HG02759 (cell line): Measurements from ENCODE around the gene ZKSCAN8.

Experiments used
- ATAC-seq: cut with Tn5 transposase; IDR thresholded peaks from one replicate; pipeline ENCODE4 v1.9.1; 2021; ENCODE audit warnings: mild to moderate bottlenecking, moderate library complexity; ENCODE audit not compliant: unreplicated experiment

Gene ZKSCAN8

DNA sequence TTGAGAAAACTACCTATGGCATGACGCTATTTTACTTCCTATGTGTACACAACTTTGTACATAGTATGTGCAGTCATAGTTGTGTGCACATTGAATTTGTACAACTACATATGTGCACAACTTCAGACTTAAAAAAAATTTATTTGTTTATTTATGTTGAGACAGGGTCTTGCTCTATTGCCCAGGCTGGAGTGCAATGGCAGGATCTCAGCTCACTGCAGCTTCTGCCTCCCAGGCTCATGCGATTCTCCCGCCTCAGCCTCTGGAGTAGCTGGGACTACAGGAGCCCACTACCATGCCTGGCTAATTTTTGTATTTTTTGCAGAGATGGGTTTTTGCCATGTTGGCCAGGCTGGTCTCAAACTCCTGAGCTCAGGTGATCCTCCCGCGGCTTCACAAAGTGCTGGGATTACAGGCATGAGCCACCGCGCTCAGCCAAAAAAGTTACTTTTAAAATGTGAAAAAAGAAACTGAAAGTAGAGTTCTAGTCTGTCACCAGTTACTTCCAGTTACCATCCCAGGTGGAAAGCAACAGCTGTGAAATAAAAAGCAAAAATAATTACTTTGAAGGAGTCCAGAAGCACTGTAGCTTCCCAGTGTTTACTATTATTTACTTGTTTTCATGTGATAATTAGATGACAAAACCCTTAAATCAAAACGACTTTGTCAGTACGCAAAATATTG, 1.7 kb upstream of the ZKSCAN8 start:
- no peak for ATAC-seq

DNA sequence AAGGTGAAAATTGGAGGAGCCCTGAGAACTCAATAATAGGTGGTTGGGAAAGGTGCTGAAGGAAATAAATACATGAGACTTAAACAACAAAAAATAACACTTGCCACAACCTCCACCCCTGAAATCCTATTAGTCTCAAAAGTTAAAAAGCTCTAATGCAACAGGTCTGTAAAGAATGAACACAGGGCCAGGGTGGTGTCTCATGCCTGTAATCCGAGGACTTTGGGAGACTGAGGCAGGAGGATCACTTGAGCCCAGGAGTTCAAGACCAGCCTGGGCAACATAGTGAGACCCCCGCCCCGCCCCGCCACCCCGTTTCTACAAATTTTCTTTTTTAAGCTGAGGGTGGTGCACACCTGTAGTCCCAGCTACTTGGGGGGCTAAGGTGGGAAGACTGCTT, 1.1 kb upstream of the ZKSCAN8 start:
- no peak for ATAC-seq

DNA sequence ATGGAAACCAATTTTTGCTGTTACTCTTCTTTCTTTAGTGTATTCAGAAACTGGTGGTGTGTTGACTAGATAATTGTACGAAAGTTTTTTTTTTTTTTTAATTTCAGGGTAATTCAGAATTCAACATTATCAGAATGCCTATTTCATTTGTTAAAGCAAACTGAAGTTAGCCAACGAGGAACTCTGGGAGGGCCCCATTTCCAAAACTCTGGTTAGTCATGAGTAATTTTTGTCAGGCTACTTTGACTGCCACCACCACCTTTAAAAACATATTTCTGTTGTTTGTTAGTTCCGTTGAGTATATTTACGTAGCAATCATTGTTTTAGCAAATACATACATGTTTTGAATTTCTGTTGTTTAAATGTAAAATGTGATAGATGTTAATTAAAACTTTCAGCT, 763 bp downstream of the ZKSCAN8 start:
- no peak for ATAC-seq

DNA sequence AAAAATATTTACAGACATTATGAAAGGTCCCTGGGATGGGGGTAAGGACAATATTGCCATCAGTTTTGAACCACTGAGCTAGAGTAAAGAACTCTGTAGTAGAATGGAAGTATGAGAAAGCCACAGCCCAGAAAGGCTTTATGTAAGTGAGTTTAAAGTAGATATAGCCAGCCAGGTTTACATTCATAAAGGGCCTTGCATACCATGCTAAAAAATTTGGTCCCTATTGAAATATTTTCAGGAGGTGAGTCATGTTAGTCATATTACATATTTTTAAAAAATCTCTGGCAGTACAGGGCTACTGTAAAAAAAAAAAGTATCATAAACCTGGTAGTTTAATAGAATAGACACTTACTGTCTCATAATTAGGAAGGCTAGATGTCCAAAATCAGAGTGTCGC, 3.5 kb downstream of the ZKSCAN8 start:
- no peak for ATAC-seq

DNA sequence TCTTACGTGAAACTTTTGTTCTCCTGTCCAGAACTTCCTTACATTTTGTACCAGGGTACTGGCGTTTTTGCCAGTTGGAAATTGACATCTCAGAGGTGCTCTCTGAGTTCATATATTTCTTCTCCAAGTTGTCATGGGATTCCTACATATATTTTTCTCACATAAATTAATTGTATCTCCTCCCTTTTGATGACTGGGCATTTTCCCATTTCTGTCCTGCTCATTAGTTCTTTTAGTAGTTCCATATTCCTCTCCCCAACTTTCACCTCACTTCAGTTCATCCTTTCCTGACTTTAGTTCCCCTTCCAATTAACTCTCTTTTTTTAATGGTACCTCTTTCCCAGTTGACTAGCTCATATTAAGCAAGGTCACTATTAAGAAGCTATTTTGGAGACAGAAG, 10.8 kb downstream of the ZKSCAN8 start:
- no peak for ATAC-seq

DNA sequence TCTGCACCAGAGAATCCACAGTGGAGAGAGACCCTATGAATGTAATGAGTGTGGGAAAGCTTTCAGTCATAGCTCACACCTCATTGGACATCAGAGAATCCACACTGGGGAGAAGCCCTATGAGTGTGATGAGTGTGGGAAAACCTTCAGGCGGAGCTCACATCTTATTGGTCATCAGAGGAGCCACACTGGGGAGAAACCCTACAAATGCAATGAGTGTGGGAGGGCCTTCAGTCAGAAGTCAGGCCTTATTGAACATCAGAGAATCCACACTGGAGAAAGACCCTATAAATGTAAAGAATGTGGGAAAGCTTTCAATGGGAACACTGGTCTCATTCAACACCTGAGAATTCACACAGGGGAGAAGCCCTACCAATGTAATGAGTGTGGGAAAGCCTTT, 11.9 kb downstream of the ZKSCAN8 start:
- ATAC-seq, result no peak

DNA sequence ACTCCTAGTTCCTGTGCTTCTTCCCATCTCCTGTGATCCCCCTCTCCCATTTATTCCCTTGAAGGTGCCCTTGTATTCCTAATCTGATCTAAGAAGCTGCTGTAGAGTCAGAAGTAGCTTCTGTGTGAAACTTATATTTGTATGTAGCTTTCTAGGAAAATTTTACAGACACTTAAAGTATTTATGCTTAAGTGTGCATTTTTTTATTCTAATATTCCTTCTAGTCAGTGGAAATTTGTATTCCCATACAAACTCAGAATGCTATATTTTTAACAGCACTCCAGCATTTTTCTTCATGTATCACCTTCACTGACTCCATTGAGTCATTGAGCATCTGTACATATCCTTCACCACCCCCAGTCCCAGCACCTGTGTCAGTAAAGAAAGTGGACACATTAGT, 12.7 kb downstream of the ZKSCAN8 start:
- no peak for ATAC-seq

DNA sequence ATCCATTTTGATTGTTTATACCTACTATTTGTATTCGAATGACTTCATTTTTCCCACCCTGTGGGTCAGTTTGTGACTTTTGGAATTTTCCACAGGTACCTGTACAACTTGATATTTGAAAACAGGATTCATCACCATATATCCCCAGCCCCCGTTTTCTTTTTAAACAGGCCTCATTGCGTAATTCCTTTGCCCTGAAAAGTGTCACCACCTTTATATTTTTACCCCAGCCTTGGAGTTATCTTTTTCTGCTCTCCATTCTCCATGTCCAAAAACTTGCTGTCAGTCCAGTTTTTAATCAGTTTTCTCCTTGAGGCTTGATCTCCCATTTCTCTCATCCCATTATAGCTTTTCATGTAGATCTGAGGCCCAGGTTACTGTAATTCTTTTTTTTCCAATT, 16.6 kb downstream of the ZKSCAN8 start:
- ATAC-seq, result no peak

DNA sequence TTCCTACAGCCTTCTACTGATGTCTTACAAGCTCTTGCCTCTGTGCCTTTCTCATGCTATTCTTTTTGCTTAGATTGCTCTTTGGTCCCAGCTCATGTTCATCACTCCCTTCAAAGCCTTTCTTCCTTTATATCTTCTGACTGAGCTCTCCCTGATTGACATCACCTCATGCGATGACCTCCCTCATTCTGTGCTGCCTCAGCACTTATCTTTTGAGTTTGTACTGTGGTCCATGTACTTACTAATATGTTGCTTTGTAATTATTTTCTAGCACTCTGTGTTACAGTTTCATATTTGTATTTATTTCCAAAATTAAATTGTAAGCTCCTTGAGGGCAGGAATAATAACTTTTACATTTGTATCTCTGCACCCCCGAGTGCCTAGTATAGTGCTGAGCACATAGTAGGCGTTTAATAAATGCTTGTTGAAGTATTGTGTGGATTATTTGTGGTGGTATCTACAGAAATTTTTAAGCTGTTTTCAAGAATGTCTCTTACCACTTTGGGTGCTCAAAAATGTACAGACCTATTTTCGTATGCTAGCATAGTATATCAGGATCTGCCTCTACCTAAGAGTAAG, 17.4 kb downstream of the ZKSCAN8 start:
- no peak for ATAC-seq

DNA sequence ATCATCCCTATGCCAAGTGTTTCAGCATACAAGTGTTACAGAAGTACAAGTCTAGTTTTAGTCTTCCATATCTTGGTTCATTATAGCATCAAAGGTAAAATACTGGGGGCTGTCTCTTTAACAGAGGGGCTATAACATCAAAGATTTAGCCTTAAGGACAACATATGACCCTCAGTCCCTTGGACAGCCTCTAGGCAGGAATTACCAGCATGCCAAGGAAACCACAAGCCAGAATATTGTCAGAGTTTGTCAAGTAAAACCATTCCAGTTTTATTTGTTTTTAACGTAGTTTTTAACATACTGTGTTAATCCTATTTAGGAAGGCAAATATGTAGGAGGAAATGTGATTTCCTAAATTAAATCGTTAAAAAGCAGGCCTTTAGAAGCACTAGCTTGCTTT, 18.6 kb downstream of the ZKSCAN8 start:
- no peak for ATAC-seq

DNA sequence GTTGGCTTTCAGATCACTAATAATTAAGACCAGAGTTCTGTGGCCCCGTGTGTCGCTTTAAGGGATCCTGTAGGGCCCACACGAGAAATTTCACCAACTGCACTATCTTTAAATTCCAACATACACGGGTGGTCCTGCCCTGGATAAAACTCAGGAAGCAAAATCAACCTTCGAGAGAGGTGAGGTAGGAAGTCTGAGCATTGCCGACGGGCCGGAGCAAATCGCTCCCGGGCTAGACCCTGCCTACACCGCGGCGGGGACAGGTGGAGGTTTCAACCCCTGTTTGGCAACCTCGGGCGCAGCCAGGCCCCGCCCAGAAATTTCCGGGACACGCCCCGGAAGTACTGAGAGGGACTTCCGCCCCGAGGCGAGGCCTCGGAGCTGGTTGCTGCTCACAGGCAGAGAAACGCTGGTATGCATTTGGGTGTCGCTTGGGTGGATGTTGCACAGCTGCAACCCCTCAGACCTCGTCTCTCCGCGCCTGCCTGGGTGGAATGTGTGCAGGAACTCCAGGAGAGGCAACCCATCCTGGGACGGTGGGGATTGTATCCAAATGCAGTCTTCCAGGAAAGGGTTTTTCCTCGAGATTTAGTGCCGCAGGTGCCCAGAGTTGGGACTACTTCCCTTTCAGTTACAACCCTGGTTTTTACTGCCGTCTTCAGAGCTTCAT, 19.9 kb downstream of the ZKSCAN8 start:
- ATAC-seq, result peak; percentile 99

DNA sequence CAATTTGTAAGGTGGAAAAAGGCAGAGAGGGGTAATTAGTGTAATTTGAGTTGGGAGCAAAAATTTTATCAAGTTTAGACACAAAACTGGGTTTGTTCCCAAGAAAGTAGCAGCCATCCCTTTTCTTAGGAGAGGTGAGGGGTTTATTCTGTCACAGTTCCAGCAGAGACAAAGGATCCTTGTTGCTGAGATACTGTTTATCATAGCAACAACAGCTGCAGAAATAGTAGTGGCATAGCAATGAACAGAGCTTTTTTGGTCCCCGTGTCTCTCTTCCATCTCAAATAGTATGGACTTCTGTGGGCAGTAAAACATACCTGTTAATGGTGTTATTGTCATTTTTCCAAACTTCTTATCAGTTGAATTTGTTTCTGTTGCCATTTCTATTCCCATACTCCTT, 23.9 kb downstream of the ZKSCAN8 start:
- no peak for ATAC-seq

DNA sequence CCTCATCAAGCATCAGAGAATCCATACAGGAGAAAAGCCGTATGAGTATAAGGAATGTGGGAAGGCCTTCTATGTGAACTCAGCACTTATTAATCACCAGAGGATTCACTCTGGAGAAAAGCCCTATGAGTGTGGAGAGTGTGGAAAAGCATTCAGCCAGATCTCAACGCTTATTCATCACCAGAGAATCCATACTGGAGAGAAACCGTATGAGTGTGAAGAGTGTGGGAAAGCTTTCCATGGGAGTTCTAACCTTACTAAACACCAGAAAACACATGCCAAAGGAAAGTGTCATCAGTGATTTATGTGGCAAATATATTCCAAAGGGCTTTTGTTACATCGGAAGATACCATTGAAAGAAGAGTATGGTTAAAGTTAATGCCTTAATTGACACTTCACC, 25.4 kb downstream of the ZKSCAN8 start:
- ATAC-seq, result no peak

DNA sequence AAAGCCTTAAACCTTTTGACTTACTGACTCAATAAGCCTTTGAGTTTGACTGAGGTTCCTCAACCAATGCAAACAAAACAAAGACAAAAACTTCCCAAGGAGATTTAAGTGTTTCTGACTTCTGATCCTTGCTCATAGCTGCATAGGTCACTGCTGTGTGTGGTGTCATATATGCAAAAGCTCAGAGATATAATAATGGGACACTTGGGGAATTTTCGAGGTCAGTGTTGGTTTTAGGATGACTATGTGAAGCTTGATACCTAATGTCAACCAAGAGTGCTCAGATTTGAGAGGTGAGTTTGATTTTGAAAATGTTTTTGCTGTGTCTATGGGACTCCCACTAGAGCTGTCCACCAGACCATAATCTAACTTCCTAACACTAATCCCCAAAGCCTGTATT, 26.2 kb downstream of the ZKSCAN8 start:
- ATAC-seq, result no peak

DNA sequence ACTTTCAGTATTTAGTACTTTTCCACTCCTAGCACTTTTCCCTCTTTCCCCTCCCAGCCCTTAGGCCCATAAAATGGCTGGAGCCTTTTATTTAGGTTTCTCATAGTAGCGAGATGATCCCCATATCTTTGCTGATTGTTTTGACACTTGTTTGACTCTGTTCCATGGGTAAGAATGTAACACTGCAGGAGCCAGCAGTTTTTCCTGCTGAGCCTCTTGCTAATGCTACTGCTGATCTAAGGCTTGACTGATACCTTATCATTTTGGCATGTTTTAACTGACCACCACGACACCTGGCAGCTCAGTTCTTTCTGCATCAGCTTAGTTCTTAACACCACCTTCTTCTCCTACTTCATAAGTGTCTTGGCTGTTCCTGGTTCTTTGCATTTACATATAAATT, 29.6 kb downstream of the ZKSCAN8 start:
- no peak for ATAC-seq

DNA sequence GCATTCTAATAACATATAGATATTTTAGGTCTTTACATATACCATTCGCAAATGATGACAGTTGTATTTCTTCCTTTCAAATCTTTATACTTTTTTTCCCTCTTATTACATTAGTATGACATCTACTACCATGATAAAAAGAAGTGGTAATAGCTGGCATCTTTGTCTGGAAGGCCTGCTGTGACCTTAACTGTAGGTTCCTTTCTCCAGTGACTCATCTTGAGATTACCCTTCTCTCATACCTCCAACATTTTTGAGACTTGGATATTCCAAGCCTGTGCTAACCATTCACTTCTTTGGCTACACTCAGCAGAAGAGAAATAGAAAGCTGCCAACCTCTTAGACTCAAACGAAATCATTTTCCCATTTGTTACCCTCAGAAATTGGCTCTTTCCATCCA, 30.3 kb downstream of the ZKSCAN8 start:
- no peak for ATAC-seq

DNA sequence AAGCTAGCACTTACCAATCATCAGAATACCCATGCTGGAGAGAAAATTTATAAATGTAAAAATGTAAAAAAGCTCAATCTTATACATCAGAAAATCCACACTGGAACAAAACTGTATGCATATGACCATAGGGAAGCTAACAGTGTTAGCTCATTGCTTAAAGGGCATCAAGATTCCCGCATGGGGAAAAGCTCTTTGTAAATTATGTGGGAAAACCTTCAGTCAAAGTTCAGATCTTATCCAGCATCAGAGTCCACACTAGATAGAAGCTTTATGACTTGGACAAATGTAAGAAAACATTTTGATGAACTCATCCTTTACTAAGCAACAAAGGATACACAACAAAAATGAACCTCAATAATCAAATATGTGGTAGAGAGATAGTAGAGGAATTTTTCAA, 34.7 kb downstream of the ZKSCAN8 start:
- ATAC-seq, result no peak

DNA sequence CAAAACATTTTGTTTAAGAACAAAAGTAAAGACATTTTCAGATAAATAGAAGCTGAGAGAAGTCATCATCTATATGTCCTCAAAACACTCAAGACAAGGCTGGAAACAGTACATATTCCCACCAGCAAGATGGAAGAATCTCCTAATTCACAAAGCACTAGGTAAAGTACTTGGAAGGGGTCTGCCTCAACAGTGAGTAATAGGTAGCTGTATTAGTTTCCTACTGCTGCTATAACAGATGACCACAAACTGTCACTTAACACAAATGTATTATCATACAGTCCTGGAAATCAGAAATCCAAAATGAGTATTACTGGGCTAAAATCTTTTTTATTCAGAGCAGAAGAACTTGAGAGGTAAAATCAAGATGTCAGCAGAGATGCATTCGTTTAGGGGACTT, 40.6 kb downstream of the ZKSCAN8 start:
- no peak for ATAC-seq

DNA sequence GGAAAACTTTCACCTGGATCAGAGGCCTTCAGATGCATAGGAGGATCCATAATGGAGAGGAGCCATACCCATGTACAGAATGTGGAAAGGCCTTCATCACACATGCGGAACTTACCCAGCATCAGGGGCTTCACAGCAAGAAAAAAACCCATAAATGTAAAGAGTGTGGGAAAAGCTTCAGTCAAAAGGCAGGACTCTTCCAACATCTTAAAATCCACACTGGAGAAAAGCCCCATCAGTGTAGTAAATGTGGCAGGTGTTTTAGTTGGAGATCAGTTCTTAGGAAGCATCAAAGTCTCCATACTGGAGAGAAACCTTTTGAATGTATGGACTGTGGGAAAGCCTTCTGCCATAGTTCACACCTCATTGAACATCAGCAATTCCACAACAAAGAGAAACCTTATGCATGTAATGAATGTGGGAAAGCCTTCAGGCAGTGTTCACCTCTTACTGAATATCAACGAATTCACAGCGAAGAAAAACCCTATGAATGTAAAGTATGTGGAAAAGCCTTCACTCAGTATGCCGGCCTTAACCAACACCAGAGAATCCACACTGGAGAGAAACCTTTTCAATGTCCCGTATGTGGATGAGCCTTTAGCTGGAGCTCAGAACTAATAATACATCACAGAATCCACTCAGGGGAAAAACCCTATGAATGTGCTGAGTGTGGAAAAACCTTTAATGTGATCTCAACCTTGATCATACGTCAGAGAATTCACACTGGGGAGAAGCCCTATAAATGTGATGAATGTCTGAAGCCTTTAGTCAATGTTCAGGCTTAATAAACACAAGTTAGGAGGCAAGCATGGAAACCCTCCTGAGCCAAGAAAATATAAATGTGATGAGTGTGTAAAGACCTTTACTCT, 46.7 kb downstream of the ZKSCAN8 start:
- ATAC-seq, result no peak

DNA sequence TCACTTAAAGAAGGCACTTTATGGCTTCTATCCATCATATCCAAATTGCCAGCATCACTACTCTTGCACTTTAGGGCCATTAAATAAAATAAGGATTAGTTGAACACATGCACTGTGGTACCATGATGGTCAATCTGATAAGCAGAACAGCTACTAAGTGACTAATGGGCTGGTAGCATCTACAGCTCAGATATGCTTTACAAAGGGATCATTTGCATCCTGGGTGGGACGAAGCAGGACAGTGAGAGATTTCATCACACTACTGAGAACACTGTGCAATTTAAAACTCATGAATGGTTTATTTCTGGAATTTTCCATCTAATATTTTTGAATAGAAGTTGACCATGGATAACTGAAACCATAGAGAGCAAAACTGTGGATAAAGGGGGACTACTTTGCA, 58.3 kb downstream of the ZKSCAN8 start:
- no peak for ATAC-seq

DNA sequence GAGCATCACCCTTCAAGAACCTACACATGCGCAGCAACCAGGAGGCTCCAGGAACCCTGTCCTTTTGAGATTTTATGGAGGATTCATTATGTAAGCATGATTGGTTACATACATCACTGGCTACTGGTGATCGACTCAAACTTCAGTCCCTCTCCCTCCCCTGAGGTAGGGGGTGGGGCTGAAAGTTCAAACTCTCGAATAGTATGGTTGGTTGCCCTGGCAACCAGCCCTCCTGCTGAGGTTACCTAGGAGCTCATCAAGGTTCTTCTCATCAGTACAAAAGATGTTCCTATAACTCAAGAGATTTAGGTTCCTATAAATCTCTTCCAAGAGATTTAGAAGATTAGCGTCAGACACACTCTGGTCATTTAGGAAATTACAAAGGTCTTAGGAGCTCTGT, 61.5 kb downstream of the ZKSCAN8 start:
- ATAC-seq, result no peak

DNA sequence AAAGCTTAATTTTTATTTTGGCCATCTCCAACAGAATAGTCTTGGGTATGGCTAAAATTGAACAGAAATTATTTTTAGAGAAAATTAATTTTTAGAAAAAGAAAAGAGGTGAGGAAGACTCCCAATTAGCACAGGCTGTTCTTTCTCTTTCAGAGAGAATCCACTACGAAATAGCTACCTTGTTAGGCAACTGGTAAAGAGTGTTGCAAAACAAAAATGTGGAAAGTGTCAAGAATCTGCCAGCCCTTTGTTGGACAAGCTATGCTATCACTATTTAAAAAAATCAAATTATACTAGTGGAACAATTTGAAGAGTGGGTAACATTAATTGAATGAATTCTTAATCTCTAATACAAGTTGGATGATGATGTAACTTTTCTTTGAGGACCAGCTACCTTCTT, 64.2 kb downstream of the ZKSCAN8 start:
- ATAC-seq, result no peak
